WTC11 (cell line): ENCODE results near the gene LACTBL1. TPM values are rescaled to one million over a fixed set of nuclear protein-coding genes. Genes with fewer than 3 reads are reported as not detected.

Experiments
- ATAC-seq: fragments of 200-7000 bp; cut with Tn5 transposase; 2 replicates; pipeline ENCODE4 v1.10.0; 2021; ENCODE audit warnings: mild to moderate bottlenecking, moderate library complexity
- CTCF ChIA-PET: fragments of 300-600 bp; sonication (Branson Sonifier 250); formaldehyde crosslinking; loops from one replicate; lab custom pipeline; 2021; ENCODE audit warnings: antibody characterized with exemption; lab: Charles Lee
- POLR2A ChIA-PET: fragments of 350-600 bp; sonication (Branson Sonifier 250); formaldehyde crosslinking; loops from one replicate; lab custom pipeline; 2021; ENCODE audit warnings: antibody characterized with exemption; lab: Charles Lee
- DNase-seq: peaks from one replicate; pipeline ENCODE4 v3.0.0; 2021; ENCODE audit warnings: low spot score
- H3K27ac Mint-ChIP-seq: 2 replicates; pipeline ENCODE4 v1.8.0; 2021; ENCODE audit warnings: mixed read lengths
- H3K27me3 Mint-ChIP-seq: 2 replicates; pipeline ENCODE4 v1.8.0; 2021; ENCODE audit warnings: low read depth, mild to moderate bottlenecking, moderate library complexity, mixed read lengths
- H3K36me3 Mint-ChIP-seq: 2 replicates; pipeline ENCODE4 v1.8.0; 2021; ENCODE audit warnings: mixed read lengths
- H3K4me1 Mint-ChIP-seq: 2 replicates; pipeline ENCODE4 v1.8.0; 2022; ENCODE audit warnings: mixed read lengths
- H3K4me3 Mint-ChIP-seq: 2 replicates; pipeline ENCODE4 v1.8.0; 2021; ENCODE audit warnings: mild to moderate bottlenecking, moderate library complexity, mixed read lengths
- H3K9me3 Mint-ChIP-seq: 2 replicates; pipeline ENCODE4 v1.8.0; 2021; ENCODE audit warnings: mixed read lengths
- ATF2 ChIP-seq: sonication (generic); formaldehyde crosslinking; IDR thresholded peaks from 2 replicates; pipeline ENCODE4 v1.8.1; 2022; ENCODE audit warnings: low read depth, missing genetic modification reagents, borderline replicate concordance
- CREB1 ChIP-seq: sonication (generic); formaldehyde crosslinking; IDR thresholded peaks from 2 replicates; pipeline ENCODE4 v1.8.0; 2023; ENCODE audit warnings: mild to moderate bottlenecking, missing genetic modification reagents
- CTCF ChIP-seq: fragments of 200-600 bp; IDR thresholded peaks from 2 replicates; pipeline ENCODE4 v1.8.0; 2022; ENCODE audit warnings: antibody characterized with exemption
- EMX1 ChIP-seq: fragments of 250-450 bp; sonication (Bioruptor Pico); IDR thresholded peaks from 2 replicates; pipeline ENCODE4 v1.8.0; 2021; ENCODE audit warnings: mild to moderate bottlenecking
- ESRRA ChIP-seq: sonication (generic); formaldehyde crosslinking; IDR thresholded peaks from 2 replicates; pipeline ENCODE4 v1.8.1; 2022; ENCODE audit warnings: mild to moderate bottlenecking, missing genetic modification reagents, borderline replicate concordance
- GABPB1 ChIP-seq: sonication (generic); formaldehyde crosslinking; IDR thresholded peaks from 2 replicates; pipeline ENCODE4 v1.8.1; 2023; ENCODE audit warnings: mild to moderate bottlenecking, missing genetic modification reagents
- HMGA2 ChIP-seq: fragments of 250-450 bp; sonication (Bioruptor Pico); IDR thresholded peaks from 2 replicates; pipeline ENCODE4 v1.4.0; 2021; ENCODE audit warnings: mild to moderate bottlenecking, moderate library complexity
- MXD4 ChIP-seq: fragments of 250-450 bp; sonication (Bioruptor Pico); IDR thresholded peaks from 2 replicates; pipeline ENCODE4 v1.8.0; 2021; ENCODE audit warnings: mild to moderate bottlenecking, moderate library complexity, borderline replicate concordance
- NFATC4 ChIP-seq: fragments of 250-450 bp; sonication (Bioruptor Pico); IDR thresholded peaks from 2 replicates; pipeline ENCODE4 v1.9.0; 2021; ENCODE audit warnings: mild to moderate bottlenecking
- NFYB ChIP-seq: sonication (generic); formaldehyde crosslinking; conservative IDR thresholded peaks from 2 replicates; pipeline ENCODE4 v1.8.0; 2022; ENCODE audit warnings: low read depth, missing genetic modification reagents
- OVOL2 ChIP-seq: fragments of 250-450 bp; sonication (Bioruptor Pico); IDR thresholded peaks from 2 replicates; pipeline ENCODE4 v1.9.0; 2021; ENCODE audit warnings: mild to moderate bottlenecking, borderline replicate concordance
- RELA ChIP-seq: sonication (generic); formaldehyde crosslinking; IDR thresholded peaks from 2 replicates; pipeline ENCODE4 v1.8.1; 2022; ENCODE audit warnings: missing genetic modification reagents, mild to moderate bottlenecking, borderline replicate concordance
- SMAD3 ChIP-seq: sonication (generic); formaldehyde crosslinking; IDR thresholded peaks from 2 replicates; pipeline ENCODE4 v1.8.0; 2022; ENCODE audit warnings: missing genetic modification reagents, mild to moderate bottlenecking, borderline replicate concordance
- SMAD4 ChIP-seq: sonication (generic); formaldehyde crosslinking; IDR thresholded peaks from 2 replicates; pipeline ENCODE4 v1.8.0; 2022; ENCODE audit warnings: mild to moderate bottlenecking, missing genetic modification reagents
- TEAD1 ChIP-seq: sonication (generic); formaldehyde crosslinking; IDR thresholded peaks from 2 replicates; pipeline ENCODE4 v1.8.0; 2022; ENCODE audit warnings: mild to moderate bottlenecking, missing genetic modification reagents
- TEAD4 ChIP-seq: sonication (generic); formaldehyde crosslinking; IDR thresholded peaks from 2 replicates; pipeline ENCODE4 v1.8.0; 2022; ENCODE audit warnings: mild to moderate bottlenecking, missing genetic modification reagents
- ZNF121 ChIP-seq: sonication (generic); formaldehyde crosslinking; IDR thresholded peaks from 2 replicates; pipeline ENCODE4 v1.8.0; 2023; ENCODE audit warnings: missing genetic modification reagents
- total RNA-seq: library from RNA; stranded (reverse); gene quantifications from 3 replicates; pipeline ENCODE4 v1.2.3, GENCODE V29; 2021
- TF ChIP-seq, protein P1 (sequence below): sonication (generic); formaldehyde crosslinking; IDR thresholded peaks from 2 replicates; pipeline ENCODE4 v1.8.0; 2023; ENCODE audit warnings: mild to moderate bottlenecking, missing genetic modification reagents
- TF ChIP-seq, protein P2 (sequence below): sonication (generic); formaldehyde crosslinking; IDR thresholded peaks from 2 replicates; pipeline ENCODE4 v1.8.1; 2022; ENCODE audit warnings: mild to moderate bottlenecking, moderate library complexity, missing genetic modification reagents
- TF ChIP-seq, protein P3 (sequence below): sonication (generic); formaldehyde crosslinking; IDR thresholded peaks from 2 replicates; pipeline ENCODE4 v1.8.0; 2022; ENCODE audit warnings: mild to moderate bottlenecking, missing genetic modification reagents
- TF ChIP-seq, protein P4 (sequence below): fragments of 250-450 bp; sonication (Bioruptor Pico); IDR thresholded peaks from 2 replicates; pipeline ENCODE4 v1.9.0; 2021; ENCODE audit warnings: mild to moderate bottlenecking, borderline replicate concordance
- TF ChIP-seq, protein P5 (sequence below): sonication (generic); formaldehyde crosslinking; IDR thresholded peaks from 2 replicates; pipeline ENCODE4 v1.8.1; 2022; ENCODE audit warnings: missing genetic modification reagents, borderline replicate concordance
- TF ChIP-seq, protein P6 (sequence below): sonication (generic); formaldehyde crosslinking; IDR thresholded peaks from 2 replicates; pipeline ENCODE4 v1.8.0; 2023; ENCODE audit warnings: missing genetic modification reagents

Gene LACTBL1
- total RNA-seq, 1 experiment from 2014 or later, result not detected

GRCh38 chr1:22910986-22911651, 61.5 kb downstream of the LACTBL1 start:
- DNase-seq, result no peak
- Mint-ChIP-seq H3K36me3 (no peaks in the 10 kb centered on the region), H3K27ac (no peak overlapping the region), H3K4me3 (no peak overlapping the region), H3K9me3 (no peaks in the 10 kb centered on the region), H3K4me1 (no peaks in the 10 kb centered on the region), H3K27me3 (no peaks in the 10 kb centered on the region)
- ChIA-PET CTCF (no interaction called here), POLR2A (no interaction called here)
- TF ChIP-seq ESRRA (CRISPR knock-in tag), result no peak
- no peak for TF ChIP-seq GABPB1 (CRISPR knock-in tag)
- no peak for TF ChIP-seq NFATC4 (CRISPR knock-in tag)
- no peak for TF ChIP-seq RELA (CRISPR knock-in tag)
- TF ChIP-seq, protein P1, sequence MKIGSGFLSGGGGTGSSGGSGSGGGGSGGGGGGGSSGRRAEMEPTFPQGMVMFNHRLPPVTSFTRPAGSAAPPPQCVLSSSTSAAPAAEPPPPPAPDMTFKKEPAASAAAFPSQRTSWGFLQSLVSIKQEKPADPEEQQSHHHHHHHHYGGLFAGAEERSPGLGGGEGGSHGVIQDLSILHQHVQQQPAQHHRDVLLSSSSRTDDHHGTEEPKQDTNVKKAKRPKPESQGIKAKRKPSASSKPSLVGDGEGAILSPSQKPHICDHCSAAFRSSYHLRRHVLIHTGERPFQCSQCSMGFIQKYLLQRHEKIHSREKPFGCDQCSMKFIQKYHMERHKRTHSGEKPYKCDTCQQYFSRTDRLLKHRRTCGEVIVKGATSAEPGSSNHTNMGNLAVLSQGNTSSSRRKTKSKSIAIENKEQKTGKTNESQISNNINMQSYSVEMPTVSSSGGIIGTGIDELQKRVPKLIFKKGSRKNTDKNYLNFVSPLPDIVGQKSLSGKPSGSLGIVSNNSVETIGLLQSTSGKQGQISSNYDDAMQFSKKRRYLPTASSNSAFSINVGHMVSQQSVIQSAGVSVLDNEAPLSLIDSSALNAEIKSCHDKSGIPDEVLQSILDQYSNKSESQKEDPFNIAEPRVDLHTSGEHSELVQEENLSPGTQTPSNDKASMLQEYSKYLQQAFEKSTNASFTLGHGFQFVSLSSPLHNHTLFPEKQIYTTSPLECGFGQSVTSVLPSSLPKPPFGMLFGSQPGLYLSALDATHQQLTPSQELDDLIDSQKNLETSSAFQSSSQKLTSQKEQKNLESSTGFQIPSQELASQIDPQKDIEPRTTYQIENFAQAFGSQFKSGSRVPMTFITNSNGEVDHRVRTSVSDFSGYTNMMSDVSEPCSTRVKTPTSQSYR (CRISPR knock-in tag), result no peak
- TF ChIP-seq EMX1 (CRISPR knock-in tag), result no peak
- no peak for TF ChIP-seq ZNF121
- no peak for TF ChIP-seq MXD4
- no peak for TF ChIP-seq NFYB
- TF ChIP-seq, protein P2, sequence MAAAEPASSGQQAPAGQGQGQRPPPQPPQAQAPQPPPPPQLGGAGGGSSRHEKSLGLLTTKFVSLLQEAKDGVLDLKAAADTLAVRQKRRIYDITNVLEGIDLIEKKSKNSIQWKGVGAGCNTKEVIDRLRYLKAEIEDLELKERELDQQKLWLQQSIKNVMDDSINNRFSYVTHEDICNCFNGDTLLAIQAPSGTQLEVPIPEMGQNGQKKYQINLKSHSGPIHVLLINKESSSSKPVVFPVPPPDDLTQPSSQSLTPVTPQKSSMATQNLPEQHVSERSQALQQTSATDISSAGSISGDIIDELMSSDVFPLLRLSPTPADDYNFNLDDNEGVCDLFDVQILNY (CRISPR knock-in tag), result no peak
- TF ChIP-seq OVOL2, result no peak
- no peak for TF ChIP-seq HMGA2 (CRISPR knock-in tag)
- no peak for TF ChIP-seq CREB1 (CRISPR knock-in tag)
- ATAC-seq, result no peak

DNA sequence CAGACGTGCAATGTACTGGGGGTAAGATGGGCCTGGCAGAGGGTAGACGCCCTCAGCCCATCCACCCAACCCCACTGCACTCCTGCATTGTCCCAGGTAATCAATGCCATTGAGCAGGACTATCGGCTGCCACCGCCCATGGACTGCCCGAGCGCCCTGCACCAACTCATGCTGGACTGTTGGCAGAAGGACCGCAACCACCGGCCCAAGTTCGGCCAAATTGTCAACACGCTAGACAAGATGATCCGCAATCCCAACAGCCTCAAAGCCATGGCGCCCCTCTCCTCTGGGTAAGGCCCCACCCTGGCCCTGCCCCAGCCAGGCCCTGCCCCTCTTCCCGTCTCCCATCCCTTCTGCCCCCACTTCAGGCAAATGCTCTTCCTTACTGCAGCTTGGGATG, 62.4 kb downstream of the LACTBL1 start:
- ChIA-PET CTCF (no interaction called here), POLR2A (interaction anchor here (0.6 kb wide), 1 partner anchor 377 kb away, joined by 6 read pairs; no protein-coding TSS in a partner anchor)
- H3K27me3 Mint-ChIP-seq, result no peaks in the 10 kb centered on the region
- ATAC-seq (no peak), DNase-seq (no peak)
- H3K27ac Mint-ChIP-seq, result no peak overlapping the region
- no peaks in the 10 kb centered on the region for H3K9me3 Mint-ChIP-seq
- H3K4me3 Mint-ChIP-seq, result no peak overlapping the region
- H3K4me1 Mint-ChIP-seq, result no peaks in the 10 kb centered on the region
- H3K36me3 Mint-ChIP-seq, result no peaks in the 10 kb centered on the region
- no peak for TF ChIP-seq TEAD1 (CRISPR knock-in tag)
- no peak for TF ChIP-seq SMAD3 (CRISPR knock-in tag)
- no peak for TF ChIP-seq ATF2
- TF ChIP-seq, protein P3, sequence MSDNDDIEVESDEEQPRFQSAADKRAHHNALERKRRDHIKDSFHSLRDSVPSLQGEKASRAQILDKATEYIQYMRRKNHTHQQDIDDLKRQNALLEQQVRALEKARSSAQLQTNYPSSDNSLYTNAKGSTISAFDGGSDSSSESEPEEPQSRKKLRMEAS (CRISPR knock-in tag), result no peak
- TF ChIP-seq, protein P4, sequence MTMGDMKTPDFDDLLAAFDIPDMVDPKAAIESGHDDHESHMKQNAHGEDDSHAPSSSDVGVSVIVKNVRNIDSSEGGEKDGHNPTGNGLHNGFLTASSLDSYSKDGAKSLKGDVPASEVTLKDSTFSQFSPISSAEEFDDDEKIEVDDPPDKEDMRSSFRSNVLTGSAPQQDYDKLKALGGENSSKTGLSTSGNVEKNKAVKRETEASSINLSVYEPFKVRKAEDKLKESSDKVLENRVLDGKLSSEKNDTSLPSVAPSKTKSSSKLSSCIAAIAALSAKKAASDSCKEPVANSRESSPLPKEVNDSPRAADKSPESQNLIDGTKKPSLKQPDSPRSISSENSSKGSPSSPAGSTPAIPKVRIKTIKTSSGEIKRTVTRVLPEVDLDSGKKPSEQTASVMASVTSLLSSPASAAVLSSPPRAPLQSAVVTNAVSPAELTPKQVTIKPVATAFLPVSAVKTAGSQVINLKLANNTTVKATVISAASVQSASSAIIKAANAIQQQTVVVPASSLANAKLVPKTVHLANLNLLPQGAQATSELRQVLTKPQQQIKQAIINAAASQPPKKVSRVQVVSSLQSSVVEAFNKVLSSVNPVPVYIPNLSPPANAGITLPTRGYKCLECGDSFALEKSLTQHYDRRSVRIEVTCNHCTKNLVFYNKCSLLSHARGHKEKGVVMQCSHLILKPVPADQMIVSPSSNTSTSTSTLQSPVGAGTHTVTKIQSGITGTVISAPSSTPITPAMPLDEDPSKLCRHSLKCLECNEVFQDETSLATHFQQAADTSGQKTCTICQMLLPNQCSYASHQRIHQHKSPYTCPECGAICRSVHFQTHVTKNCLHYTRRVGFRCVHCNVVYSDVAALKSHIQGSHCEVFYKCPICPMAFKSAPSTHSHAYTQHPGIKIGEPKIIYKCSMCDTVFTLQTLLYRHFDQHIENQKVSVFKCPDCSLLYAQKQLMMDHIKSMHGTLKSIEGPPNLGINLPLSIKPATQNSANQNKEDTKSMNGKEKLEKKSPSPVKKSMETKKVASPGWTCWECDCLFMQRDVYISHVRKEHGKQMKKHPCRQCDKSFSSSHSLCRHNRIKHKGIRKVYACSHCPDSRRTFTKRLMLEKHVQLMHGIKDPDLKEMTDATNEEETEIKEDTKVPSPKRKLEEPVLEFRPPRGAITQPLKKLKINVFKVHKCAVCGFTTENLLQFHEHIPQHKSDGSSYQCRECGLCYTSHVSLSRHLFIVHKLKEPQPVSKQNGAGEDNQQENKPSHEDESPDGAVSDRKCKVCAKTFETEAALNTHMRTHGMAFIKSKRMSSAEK (CRISPR knock-in tag), result no peak
- TF ChIP-seq OVOL2, result no peak
- TF ChIP-seq, protein P5, sequence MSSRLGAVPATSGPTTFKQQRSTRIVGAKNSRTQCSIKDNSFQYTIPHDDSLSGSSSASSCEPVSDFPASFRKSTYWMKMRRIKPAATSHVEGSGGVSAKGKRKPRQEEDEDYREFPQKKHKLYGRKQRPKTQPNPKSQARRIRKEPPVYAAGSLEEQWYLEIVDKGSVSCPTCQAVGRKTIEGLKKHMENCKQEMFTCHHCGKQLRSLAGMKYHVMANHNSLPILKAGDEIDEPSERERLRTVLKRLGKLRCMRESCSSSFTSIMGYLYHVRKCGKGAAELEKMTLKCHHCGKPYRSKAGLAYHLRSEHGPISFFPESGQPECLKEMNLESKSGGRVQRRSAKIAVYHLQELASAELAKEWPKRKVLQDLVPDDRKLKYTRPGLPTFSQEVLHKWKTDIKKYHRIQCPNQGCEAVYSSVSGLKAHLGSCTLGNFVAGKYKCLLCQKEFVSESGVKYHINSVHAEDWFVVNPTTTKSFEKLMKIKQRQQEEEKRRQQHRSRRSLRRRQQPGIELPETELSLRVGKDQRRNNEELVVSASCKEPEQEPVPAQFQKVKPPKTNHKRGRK (CRISPR knock-in tag), result no peak
- no peak for TF ChIP-seq TEAD4
- no peak for TF ChIP-seq SMAD4 (CRISPR knock-in tag)
- TF ChIP-seq, protein P6, sequence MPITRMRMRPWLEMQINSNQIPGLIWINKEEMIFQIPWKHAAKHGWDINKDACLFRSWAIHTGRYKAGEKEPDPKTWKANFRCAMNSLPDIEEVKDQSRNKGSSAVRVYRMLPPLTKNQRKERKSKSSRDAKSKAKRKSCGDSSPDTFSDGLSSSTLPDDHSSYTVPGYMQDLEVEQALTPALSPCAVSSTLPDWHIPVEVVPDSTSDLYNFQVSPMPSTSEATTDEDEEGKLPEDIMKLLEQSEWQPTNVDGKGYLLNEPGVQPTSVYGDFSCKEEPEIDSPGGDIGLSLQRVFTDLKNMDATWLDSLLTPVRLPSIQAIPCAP (CRISPR knock-in tag), result no peak
- TF ChIP-seq CTCF, result no peak
